GM21619 (cell line): ENCODE results near the gene WDR19.
A peak's percentile ranks its signal among the peaks of the same experiment; 100 is the strongest.
"Not testable (repeated sequence)": the region's sequence is repeated elsewhere in the genome, so short reads cannot be mapped to it uniquely, and the experiment has no call there.

Experiments
- ATAC-seq: cut with Tn5 transposase; IDR thresholded peaks from one replicate; pipeline ENCODE4 v1.9.1; 2021; ENCODE audit not compliant: unreplicated experiment

The WDR19 gene

GRCh38 chr4:39181905-39182638, at the start of gene WDR19:
TSS of gene WDR19 (plus strand) at chr4:39182529. CDS start at chr4:39182558, 29 bp downstream.
- ATAC-seq: peak; percentile 99

DNA sequence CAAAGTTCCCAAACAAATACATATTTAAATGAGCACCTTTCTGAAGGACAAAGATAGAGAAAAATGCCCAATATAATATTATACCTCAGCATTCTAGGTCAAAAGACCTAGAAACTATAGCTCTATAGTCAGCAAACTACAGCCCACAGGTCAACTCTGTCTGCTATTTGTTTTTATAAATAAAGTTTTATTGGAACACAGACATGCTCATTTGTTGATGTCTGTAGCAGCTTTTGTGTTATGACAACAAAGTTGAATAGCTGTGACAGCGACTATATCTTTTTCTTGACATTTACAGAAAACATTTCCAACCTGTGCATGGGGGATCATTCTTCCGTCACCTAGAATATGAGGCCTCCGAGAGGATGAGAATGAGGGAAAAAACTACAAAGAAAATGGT, 48.7 kb upstream of the WDR19 start:
- no peak for ATAC-seq

- no peak for ATAC-seq
Measured at GRCh38 chr4:39134683-39135306, 47.5 kb upstream of the WDR19 start.

GRCh38 chr4:39138227-39138626, 44.1 kb upstream of the WDR19 start:
- not testable (repeated sequence) for ATAC-seq

- ATAC-seq: no peak
Measured at GRCh38 chr4:39146211-39146610, 36.1 kb upstream of the WDR19 start.

DNA sequence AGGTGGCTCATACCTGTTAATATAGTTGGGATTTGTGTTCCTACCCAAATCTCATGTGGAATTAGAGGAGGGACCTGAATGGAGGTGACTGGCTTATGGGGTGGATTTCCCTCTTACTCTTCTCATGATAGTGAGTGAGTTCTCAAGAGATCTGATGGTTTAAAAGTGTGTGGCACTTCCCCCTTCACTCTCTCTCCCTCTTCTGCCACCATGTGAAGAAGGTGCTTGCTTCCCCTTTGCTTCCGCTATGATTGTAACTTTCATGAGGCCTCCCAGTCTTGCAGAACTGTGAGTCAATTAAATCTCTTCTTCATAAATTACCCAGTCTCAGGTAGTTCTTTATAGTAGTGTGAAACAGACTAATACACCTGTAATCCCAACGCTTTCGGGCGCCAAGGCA, 28.3 kb upstream of the WDR19 start:
- no peak for ATAC-seq

GRCh38 chr4:39157520-39157919, 24.8 kb upstream of the WDR19 start:
- ATAC-seq: no peak

DNA sequence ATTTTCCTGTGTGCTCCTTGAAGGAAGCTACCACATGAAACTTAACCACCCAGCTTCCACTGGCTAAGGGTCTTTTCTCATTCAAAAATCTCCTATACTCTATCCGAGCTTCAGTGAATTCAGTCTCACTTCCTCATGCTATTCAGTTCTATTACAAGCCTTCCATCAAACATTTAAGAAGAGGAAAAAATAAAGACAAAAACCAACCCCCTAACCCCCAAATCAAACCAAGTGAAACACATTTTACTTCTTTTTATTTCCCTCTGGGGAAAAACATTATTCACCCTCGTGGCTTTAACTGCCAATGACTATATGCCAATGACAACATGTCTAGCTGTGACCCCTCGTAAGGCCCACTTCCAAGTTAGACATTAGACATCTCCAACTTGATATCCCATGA, 16.2 kb upstream of the WDR19 start:
- ATAC-seq: no peak

- no peak for ATAC-seq
Measured at GRCh38 chr4:39166669-39167068, 15.7 kb upstream of the WDR19 start.

DNA sequence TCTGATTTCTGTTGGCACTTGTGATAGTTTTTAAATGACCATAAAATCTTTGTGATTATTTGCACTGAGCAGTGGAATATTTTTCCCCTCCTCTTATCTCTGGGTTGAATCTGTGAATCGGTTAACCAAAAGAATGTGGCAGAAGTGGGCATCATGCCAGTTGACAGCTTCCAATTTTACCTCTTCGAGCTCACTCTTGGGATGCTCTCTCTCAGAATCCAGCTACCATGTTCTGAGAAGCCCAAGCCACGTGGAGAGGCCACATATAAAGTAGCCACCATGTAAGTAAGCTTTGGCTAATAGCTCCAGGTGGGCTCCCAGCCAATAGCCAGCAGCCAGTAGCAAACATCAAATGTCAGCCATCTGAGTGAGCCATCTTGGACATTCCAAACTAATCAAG, 12.9 kb upstream of the WDR19 start:
- no peak for ATAC-seq

- ATAC-seq: no peak
Measured at GRCh38 chr4:39170301-39170700, 12.0 kb upstream of the WDR19 start.

DNA sequence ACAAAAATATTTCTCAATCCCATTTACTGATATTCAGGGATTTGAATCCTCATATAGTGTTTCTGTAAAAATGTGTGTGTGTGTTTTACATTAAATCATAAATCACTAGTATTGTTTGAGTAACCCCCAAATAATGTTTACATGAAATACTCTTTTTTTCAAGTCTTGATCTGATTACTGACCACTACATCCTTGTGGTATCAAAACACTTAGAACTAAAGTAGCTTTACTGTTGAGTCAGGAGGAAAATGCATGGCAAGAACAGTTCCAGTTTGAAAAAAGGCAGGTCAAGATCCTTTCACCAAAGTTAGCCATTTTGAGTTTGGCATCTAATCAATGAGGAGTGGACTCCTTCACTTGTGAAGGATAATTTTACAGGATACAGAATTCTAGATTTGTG, 3.6 kb upstream of the WDR19 start:
- no peak for ATAC-seq

DNA sequence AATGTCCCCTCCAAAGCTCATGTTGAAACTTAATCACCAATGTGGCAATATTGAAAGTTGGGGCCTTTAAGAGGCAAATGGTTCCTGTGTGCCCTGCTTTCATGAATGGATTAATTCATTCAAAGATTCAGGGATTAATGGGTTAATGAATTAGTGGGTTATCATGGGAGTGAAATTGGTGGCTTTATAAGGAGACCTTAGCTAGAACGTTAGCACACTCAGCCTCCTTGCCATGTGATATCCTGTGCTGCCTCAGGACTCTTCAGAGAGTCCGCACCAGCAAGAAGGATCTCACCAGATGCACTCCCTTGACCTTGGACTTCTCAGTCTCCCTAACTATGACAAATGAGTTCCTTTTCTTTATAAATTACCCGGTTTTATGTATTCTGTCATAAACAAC, 2.6 kb upstream of the WDR19 start:
- no peak for ATAC-seq

DNA sequence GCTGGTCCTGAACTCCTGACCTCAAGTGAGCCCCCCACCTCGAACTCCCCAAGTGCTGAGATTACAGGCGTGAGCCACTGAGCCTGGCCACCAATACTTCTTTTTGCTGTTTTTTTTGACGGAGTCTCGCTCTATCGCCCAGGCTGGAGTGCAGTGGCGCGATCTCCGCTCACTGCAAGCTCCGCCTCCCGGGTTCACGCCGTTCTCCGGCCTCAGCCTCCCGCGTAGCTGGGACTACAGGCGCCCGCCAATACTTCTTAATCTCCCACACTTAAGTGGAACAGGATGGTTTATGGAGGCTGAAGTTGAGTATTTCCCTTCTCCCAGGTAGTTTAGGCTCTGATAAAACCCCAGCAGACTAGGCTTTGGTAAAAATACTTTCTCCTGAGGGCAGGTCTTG, 1.7 kb upstream of the WDR19 start:
- not testable (repeated sequence) for ATAC-seq

- ATAC-seq: no peak
Measured at GRCh38 chr4:39181520-39181904, 817 bp upstream of the WDR19 start.

DNA sequence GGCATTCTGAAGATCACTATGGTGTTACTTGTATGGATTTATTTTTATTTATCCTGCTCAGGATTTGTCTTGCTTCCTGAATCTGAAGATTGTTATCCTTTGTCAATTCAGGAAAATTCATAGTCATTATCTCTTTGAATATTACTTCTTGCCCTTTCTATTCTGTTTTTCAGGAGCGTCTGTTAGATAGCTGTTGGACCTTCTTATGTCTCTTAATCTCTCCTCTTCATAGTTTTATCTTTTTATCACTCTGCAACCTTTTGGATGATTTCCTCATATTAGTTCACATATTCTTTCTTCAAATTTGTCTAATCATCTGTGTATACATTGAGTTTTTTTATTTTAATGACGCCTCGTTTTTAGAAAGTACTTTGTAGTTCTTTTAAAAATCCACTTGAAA, 19.6 kb downstream of the WDR19 start:
- no peak for ATAC-seq

DNA sequence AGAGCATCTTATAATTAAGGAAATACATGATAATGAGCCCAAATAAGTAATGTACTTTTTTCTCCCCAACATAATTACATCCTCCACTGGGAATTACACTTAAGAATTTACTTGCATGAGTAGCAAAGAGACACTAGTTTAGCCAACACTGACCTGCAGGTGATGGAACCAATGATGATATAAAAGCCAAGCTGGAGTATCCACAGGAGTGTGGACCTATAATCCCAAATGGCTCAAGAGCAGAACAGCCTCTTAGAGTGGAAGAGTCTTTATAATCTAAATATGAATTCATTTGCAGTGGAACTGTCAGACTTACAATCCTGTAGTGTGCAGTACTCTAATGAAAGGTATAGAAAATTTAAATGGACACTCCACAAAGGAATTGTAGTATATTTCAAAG, 22.2 kb downstream of the WDR19 start:
- no peak for ATAC-seq

DNA sequence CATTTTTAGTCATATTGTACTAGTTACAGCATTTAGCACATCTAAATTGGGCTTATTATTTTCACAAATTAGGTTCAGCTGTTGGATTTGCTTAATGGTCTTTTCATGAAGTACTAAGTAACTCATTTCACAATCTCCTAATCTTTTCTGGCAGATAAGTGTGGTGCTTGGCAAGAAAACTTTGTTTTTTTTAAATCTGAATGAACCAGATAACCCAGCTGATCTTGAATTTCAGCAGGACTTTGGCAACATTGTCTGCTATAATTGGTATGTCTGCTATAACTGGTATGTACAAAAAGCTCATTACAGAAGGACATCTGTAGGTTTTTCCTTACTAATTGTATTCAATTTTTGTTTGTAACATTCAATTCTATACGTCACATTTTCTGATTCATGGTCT, 22.7 kb downstream of the WDR19 start:
- ATAC-seq: no peak

- ATAC-seq: no peak
Measured at GRCh38 chr4:39205476-39205875, 23.1 kb downstream of the WDR19 start.

- ATAC-seq: no peak
Measured at GRCh38 chr4:39227906-39228305, 45.6 kb downstream of the WDR19 start.

- no peak for ATAC-seq
Measured at GRCh38 chr4:39228377-39228776, 46.0 kb downstream of the WDR19 start.

DNA sequence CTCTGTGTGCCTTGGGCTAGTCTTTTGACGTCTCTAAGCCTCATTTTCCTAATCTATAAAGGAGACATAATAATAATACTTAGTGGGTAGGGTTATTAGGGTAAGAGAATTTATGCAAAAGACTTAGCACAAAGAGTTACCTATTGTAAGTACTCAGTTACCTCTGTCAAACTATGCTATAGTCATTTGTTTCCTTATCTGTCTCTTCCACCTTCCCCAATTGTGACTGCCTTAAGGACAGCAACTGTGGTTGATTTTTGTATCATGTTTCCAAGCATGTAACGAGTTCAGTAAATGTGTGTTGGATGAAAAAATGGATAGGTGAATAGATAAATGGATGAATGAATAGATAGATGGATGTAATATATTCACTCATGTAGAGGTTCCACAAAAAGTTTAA, 48.1 kb downstream of the WDR19 start:
- ATAC-seq: no peak

GRCh38 chr4:39231660-39232059, 49.3 kb downstream of the WDR19 start:
- ATAC-seq: no peak
